Prostate gland (tissue), 2 donors: ENCODE measurements around the gene GOT1.

ENCODE experiments used
- POLR2A ChIP-seq: fragments of 450-650 bp; IDR thresholded peaks from one replicate; pipeline ENCODE4 v1.6.1; 2016; ENCODE audit warnings: antibody characterized with exemption, mild to moderate bottlenecking
- POLR2AphosphoS5 ChIP-seq: sonication (generic); formaldehyde crosslinking; IDR thresholded peaks from one replicate; pipeline ENCODE4 v1.6.1; 2017; ENCODE audit warnings: antibody characterized with exemption
- TF ChIP-seq, protein P1 (sequence below), 4 experiments: fragments of 200-600 bp in 2 of 4; fragments of 450-650 bp in 2 of 4; sonication (generic) in 2 of 4; IDR thresholded peaks; 1 replicate in 3 of 4; 2 replicates in 1 of 4; pipeline ENCODE4 v1.5.1; 2016 to 2019; ENCODE audit warnings: antibody characterized with exemption in 4 of 4, mild to moderate bottlenecking in 2 of 4, moderate library complexity in 2 of 4

DNA sequence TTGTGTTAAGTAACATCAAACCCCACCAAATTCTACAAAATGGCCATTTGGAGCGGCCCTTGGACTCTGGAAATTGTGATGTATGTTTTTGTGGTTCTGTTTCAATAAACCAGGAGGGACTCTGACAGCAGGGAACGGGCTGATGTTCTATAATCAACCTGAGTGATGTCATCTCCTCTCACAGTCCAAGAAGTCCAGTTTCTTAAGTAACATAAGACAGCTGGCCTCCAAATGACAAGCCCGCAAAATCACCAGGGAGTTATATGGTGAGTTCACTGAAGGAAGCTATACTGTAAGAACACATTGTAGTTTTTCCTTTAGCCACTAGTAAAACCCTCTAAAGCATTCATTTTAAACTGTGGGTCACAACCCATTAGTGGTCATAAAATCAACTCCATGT is 34.0 kb downstream of the GOT1 start:
- TF ChIP-seq, protein P1, sequence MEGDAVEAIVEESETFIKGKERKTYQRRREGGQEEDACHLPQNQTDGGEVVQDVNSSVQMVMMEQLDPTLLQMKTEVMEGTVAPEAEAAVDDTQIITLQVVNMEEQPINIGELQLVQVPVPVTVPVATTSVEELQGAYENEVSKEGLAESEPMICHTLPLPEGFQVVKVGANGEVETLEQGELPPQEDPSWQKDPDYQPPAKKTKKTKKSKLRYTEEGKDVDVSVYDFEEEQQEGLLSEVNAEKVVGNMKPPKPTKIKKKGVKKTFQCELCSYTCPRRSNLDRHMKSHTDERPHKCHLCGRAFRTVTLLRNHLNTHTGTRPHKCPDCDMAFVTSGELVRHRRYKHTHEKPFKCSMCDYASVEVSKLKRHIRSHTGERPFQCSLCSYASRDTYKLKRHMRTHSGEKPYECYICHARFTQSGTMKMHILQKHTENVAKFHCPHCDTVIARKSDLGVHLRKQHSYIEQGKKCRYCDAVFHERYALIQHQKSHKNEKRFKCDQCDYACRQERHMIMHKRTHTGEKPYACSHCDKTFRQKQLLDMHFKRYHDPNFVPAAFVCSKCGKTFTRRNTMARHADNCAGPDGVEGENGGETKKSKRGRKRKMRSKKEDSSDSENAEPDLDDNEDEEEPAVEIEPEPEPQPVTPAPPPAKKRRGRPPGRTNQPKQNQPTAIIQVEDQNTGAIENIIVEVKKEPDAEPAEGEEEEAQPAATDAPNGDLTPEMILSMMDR (IDR thresholded peaks at IDR 0.05) = no peak
- TF ChIP-seq POLR2AphosphoS5 = no peak
- TF ChIP-seq POLR2A = no peak
